IPS-11a (cell line): ENCODE results near the gene TBXA2R.

Experiments used
- H3K4me3 ChIP-seq: one replicate; pipeline ENCODE4 v1.5.1; 2013; ENCODE audit warnings: low read depth, low read length, control low read depth

TBXA2R gene

GRCh38 chr19:3556978-3557460 lies 49.7 kb downstream of the TBXA2R start:
- H3K4me3 ChIP-seq = peak overlapping the region; percentile 81

- peak overlapping the region; percentile 81 for H3K4me3 ChIP-seq
These were observed 50.2 kb downstream of the TBXA2R start for GRCh38 chr19:3556423-3556977.

- H3K4me3 ChIP-seq = no peak overlapping the region
These were observed 50.8 kb downstream of the TBXA2R start for GRCh38 chr19:3555653-3556422.

GRCh38 chr19:3554254-3555083 lies 52.2 kb downstream of the TBXA2R start:
- no peak overlapping the region for H3K4me3 ChIP-seq

GRCh38 chr19:3551792-3552095 lies 54.9 kb downstream of the TBXA2R start:
- no peak overlapping the region for H3K4me3 ChIP-seq

GRCh38 chr19:3550947-3551791 lies 55.5 kb downstream of the TBXA2R start:
- no peak overlapping the region for H3K4me3 ChIP-seq

- H3K4me3 ChIP-seq = no peak overlapping the region
These were observed 56.9 kb downstream of the TBXA2R start for GRCh38 chr19:3549816-3550215.

GRCh38 chr19:3548606-3549005 lies 58.1 kb downstream of the TBXA2R start:
- no peak overlapping the region for H3K4me3 ChIP-seq

- no peak overlapping the region for H3K4me3 ChIP-seq
These were observed 58.9 kb downstream of the TBXA2R start for GRCh38 chr19:3547767-3548282.

- no peak overlapping the region for H3K4me3 ChIP-seq
These were observed 59.4 kb downstream of the TBXA2R start for GRCh38 chr19:3547301-3547731.

- no peak overlapping the region for H3K4me3 ChIP-seq
These were observed 60.6 kb downstream of the TBXA2R start for GRCh38 chr19:3546119-3546518.

GRCh38 chr19:3545669-3546034 lies 61.0 kb downstream of the TBXA2R start:
- no peak overlapping the region for H3K4me3 ChIP-seq

GRCh38 chr19:3544742-3545668 lies 61.7 kb downstream of the TBXA2R start:
- no peak overlapping the region for H3K4me3 ChIP-seq
